Measurements from ENCODE around the gene PTPRF.
A peak's percentile ranks its signal among the peaks of the same experiment; 100 is the strongest.

Gene PTPRF

DNA sequence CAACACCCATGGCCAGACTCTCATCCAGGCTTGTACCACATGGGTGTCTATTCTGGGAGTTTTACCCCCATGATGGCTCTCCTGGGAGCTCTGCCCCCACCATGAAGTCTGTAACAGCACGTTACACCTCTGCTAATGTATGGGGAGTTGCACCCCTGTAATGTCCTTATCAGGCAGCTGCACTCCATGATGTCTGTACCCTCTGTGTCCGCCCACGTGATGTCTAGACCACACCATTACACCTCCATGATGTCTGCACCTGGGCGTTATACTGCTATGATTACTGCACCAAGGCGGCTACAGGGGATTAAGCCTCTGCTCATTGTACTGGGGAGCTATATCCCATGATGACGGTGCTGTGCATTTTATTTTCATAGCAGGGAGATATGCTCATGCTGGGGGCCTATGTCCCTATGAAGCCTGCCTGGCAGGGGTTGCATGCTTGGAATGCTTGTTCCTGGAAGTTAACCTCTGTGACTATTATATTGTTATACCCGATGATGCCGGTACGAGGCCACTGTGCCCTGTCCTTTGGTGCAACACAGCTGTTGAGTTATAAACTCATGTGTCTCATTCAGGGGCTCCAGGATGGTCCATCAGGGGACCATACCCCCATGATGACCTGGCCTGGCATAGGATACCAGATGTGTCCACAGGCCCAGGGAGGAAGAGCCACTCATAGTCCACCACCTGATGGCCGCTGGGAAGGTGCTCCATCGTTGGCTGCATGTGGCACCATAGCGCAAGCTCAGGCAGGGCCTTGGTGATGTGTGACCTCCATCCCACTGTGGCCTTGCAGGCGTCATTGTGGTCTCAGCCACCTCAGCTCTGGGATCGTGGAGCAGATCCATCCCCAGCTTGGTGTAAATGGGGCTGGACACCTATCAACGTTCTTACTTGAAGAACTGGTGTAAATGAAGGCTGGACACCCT lies 12.1 kb downstream of the PTPRF start:
- TF ChIP-seq, protein P1, sequence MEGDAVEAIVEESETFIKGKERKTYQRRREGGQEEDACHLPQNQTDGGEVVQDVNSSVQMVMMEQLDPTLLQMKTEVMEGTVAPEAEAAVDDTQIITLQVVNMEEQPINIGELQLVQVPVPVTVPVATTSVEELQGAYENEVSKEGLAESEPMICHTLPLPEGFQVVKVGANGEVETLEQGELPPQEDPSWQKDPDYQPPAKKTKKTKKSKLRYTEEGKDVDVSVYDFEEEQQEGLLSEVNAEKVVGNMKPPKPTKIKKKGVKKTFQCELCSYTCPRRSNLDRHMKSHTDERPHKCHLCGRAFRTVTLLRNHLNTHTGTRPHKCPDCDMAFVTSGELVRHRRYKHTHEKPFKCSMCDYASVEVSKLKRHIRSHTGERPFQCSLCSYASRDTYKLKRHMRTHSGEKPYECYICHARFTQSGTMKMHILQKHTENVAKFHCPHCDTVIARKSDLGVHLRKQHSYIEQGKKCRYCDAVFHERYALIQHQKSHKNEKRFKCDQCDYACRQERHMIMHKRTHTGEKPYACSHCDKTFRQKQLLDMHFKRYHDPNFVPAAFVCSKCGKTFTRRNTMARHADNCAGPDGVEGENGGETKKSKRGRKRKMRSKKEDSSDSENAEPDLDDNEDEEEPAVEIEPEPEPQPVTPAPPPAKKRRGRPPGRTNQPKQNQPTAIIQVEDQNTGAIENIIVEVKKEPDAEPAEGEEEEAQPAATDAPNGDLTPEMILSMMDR (IDR thresholded peaks at IDR 0.05), result no peak
- no peak for TF ChIP-seq ZFX (IDR thresholded peaks at IDR 0.05; ENCODE audit: borderline replicate concordance)
- peak overlapping the region; percentile 92 for H3K27ac ChIP-seq

DNA sequence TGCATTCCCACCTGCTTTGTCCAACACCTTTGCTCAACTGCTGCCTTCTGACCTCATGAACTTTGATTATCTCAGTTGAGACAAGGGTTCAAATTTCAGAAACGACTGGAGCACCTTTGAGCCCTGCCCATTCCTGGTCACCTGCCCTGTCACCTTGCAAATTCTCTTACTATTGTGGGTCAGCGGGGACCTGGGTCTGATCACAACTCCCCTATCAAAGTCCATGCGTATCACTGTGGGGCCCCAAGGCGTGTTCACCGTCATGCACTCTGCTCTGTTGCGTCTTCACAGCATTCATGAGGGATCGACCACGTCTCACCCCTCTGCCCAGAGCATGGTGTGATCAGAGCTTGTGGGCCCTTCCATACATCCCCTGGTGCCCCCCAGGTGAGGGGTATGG lies 12.9 kb downstream of the PTPRF start:
- H3K27ac ChIP-seq, result peak overlapping the region; percentile 92
- no peak for TF ChIP-seq ZFX (IDR thresholded peaks at IDR 0.05; ENCODE audit: borderline replicate concordance)
- TF ChIP-seq, protein P1 (IDR thresholded peaks at IDR 0.05), result no peak

DNA sequence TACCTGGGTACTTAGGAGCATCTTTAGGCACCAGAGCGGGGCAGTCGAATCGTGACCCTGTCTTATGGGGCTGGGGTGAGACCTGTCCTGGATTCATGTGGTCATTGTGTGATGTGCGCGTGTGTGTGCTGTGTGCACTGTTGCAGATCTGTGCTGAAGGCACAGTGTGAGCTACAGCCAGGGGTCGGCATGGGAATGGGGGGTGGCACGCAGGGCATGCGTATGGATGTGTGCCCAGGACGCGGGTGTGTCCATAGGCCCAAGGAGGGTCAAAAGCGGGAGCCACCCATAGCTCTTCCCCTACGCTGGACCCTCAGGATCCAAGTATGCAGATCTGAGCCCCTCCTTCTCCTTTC lies 14.6 kb downstream of the PTPRF start:
- H3K27ac ChIP-seq, result peak overlapping the region; percentile 92
- TF ChIP-seq ZFX (IDR thresholded peaks at IDR 0.05; ENCODE audit: borderline replicate concordance), result no peak
- TF ChIP-seq, protein P1 (IDR thresholded peaks at IDR 0.05), result no peak

- peak overlapping the region; percentile 92 for H3K27ac ChIP-seq
- TF ChIP-seq, protein P1 (IDR thresholded peaks at IDR 0.05), result no peak
- no peak for TF ChIP-seq ZFX (IDR thresholded peaks at IDR 0.05; ENCODE audit: borderline replicate concordance)
These were observed 15.2 kb downstream of the PTPRF start for GRCh38 chr1:43545695-43546387.

- TF ChIP-seq ZFX (IDR thresholded peaks at IDR 0.05; ENCODE audit: borderline replicate concordance), result no peak
- TF ChIP-seq, protein P1 (IDR thresholded peaks at IDR 0.05), result no peak
- peak overlapping the region; percentile 92 for H3K27ac ChIP-seq
These were observed 15.9 kb downstream of the PTPRF start for GRCh38 chr1:43546388-43547100.

DNA sequence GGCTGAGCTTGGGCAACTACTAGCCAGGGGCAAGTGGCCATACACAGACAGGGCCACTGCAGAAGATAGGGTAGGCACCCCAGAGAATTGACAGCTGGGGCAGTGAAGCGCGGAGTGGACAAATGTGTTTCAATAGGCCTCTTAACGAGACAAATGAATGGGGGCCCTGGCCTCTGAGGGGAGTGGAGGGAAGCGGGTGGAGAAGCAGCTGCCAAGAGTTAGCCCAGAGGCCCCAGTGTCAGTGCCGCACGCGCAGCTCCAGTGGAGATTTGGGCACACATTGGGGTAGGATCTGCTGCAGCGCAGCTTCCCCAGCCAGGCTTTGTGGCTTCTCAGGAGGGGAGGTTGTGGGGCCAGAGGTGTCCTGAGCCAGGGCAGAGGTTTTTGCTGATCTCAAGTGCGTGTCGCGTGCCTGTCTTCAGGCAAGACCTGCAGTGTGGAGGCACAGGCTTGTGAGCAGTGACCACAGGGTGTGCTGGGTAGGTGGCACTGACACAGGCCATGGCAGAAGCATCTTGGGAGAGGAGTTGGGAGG lies 16.9 kb downstream of the PTPRF start:
- peak overlapping the region; percentile 92 for H3K27ac ChIP-seq
- no peak for TF ChIP-seq ZFX (IDR thresholded peaks at IDR 0.05; ENCODE audit: borderline replicate concordance)
- TF ChIP-seq, protein P1 (IDR thresholded peaks at IDR 0.05), result no peak

Measured in 22Rv1 (cell line).